Ovary (tissue), 3 donors: ENCODE results near the gene NOL6.
"Not testable (repeated sequence)": the region's sequence is repeated elsewhere in the genome, so short reads cannot be mapped to it uniquely, and the experiment has no call there.

ENCODE experiments used
- CTCF ChIP-seq, 3 donors: fragments of 450-650 bp in 2 of 3; fragments of 200-600 bp in 1 of 3; IDR thresholded peaks; one replicate each; pipeline versions ENCODE4 v1.5.1 to v1.8.0; 2016 to 2022; ENCODE audit warnings: antibody characterized with exemption in 3 of 3, mild to moderate bottlenecking in 1 of 3
- EP300 ChIP-seq: sonication (generic); formaldehyde crosslinking; IDR thresholded peaks from one replicate; pipeline ENCODE4 v1.6.1; 2017; ENCODE audit warnings: antibody characterized with exemption
- donor health status: DM: no; HTN: no; CAD: no.

- TF ChIP-seq CTCF (IDR thresholded peaks at IDR 0.05); EP300: not testable (repeated sequence)
These were observed 38.8 kb upstream of the NOL6 start for GRCh38 chr9:33512535-33512934.
